ENCODE measurements around the gene ELMO1. TPM values are rescaled to one million over a fixed set of nuclear protein-coding genes. Genes with fewer than 3 reads are reported as not detected.

ELMO1 gene
- polyA plus RNA-seq, 1 donor (not counting 4 experiments of a cell fraction or from before 2014, with no cell fraction given): not detected

DNA sequence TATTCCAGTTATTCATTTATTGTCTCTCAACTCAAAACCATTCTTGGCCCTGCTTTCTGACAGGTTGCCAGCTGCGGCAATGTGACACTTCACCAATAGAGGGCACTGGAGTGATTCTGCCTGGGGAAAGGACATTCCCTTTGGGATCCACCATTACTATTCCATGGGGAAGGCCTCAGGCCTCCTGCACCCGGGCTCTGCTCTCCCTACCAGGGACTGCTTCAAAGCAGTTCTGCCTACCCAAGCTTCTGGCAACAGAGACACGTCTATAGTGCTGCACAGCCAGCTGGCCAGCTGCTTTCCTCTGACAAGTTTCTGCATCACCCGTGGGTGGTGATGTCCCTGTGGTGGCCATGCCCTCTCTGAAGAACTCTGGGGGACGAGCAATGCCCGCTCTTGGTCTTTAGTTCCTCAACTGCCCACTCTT is 163.8 kb downstream of the ELMO1 start:
- dilution Hi-C loops (cut with MboI; ENCODE audit: extremely low pct_ligation_motif_present, low sequenced_read_pairs): no loop called here
- no peaks in the 10 kb centered on the region for H3K36me3 ChIP-seq (ENCODE audit: control insufficient read depth in 2 of 2, extremely low read depth in 1 of 2, insufficient read depth in 2 of 2, low read length in 2 of 2)
- no peak overlapping the region for H3K27ac ChIP-seq (ENCODE audit: control insufficient read depth, insufficient read depth, low read length)
- H3K4me3 ChIP-seq (ENCODE audit: control insufficient read depth in 2 of 3, extremely low read depth in 1 of 3, insufficient read depth in 2 of 3, low read depth in 1 of 3, low read length in 3 of 3): no peak overlapping the region
- no peaks in the 10 kb centered on the region for H3K79me2 ChIP-seq (ENCODE audit: control insufficient read depth, insufficient read depth, low read length)
- no peaks in the 10 kb centered on the region for H3K9me1 ChIP-seq (ENCODE audit: control insufficient read depth, extremely low read depth, insufficient read depth, low read length)
- no peak for TF ChIP-seq EZH2 (IDR thresholded peaks at IDR 0.05; ENCODE audit: low read length)
- TF ChIP-seq, protein P1, sequence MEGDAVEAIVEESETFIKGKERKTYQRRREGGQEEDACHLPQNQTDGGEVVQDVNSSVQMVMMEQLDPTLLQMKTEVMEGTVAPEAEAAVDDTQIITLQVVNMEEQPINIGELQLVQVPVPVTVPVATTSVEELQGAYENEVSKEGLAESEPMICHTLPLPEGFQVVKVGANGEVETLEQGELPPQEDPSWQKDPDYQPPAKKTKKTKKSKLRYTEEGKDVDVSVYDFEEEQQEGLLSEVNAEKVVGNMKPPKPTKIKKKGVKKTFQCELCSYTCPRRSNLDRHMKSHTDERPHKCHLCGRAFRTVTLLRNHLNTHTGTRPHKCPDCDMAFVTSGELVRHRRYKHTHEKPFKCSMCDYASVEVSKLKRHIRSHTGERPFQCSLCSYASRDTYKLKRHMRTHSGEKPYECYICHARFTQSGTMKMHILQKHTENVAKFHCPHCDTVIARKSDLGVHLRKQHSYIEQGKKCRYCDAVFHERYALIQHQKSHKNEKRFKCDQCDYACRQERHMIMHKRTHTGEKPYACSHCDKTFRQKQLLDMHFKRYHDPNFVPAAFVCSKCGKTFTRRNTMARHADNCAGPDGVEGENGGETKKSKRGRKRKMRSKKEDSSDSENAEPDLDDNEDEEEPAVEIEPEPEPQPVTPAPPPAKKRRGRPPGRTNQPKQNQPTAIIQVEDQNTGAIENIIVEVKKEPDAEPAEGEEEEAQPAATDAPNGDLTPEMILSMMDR (optimal IDR thresholded peaks at IDR 0.05 in 1 of 3, IDR thresholded peaks at IDR 0.05 in 1 of 3, conservative IDR thresholded peaks at IDR 0.05 in 1 of 3; ENCODE audit: extremely low read depth in 1 of 3, insufficient read depth in 2 of 3, low read length in 3 of 3): peak; percentile 29 to 62 (median 52)
- H3K4me2 ChIP-seq (ENCODE audit: control insufficient read depth, extremely low read depth, insufficient read depth, low read depth, low read length): no peak overlapping the region
- no peak for FAIRE-seq
- no peaks in the 10 kb centered on the region for H3K9me3 ChIP-seq (ENCODE audit: control insufficient read depth, low read depth, low read length)
- H2AFZ ChIP-seq (ENCODE audit: control insufficient read depth, low read length): no peak overlapping the region
- DNase-seq (ENCODE audit: low read depth, low spot score): no peak
- no peaks in the 10 kb centered on the region for H3K27me3 ChIP-seq (ENCODE audit: control insufficient read depth, extremely low read depth, insufficient read depth, low read length)
- no peaks in the 10 kb centered on the region for H4K20me1 ChIP-seq (ENCODE audit: control insufficient read depth, extremely low read depth, insufficient read depth, low read length)
- no peak overlapping the region for H3K9ac ChIP-seq (ENCODE audit: control insufficient read depth, extremely low read depth, insufficient read depth, low read length)
- H3K4me1 ChIP-seq (ENCODE audit: control insufficient read depth, extremely low read depth, insufficient read depth, low read length): no peaks in the 10 kb centered on the region

- no peak overlapping the region for H3K9ac ChIP-seq (ENCODE audit: control insufficient read depth, extremely low read depth, insufficient read depth, low read length)
- H3K4me3 ChIP-seq (ENCODE audit: control insufficient read depth in 2 of 3, extremely low read depth in 1 of 3, insufficient read depth in 2 of 3, low read depth in 1 of 3, low read length in 3 of 3): no peak overlapping the region
- no peaks in the 10 kb centered on the region for H4K20me1 ChIP-seq (ENCODE audit: control insufficient read depth, extremely low read depth, insufficient read depth, low read length)
- H3K27me3 ChIP-seq (ENCODE audit: control insufficient read depth, extremely low read depth, insufficient read depth, low read length): no peaks in the 10 kb centered on the region
- no peak overlapping the region for H3K4me2 ChIP-seq (ENCODE audit: control insufficient read depth, extremely low read depth, insufficient read depth, low read depth, low read length)
- no peaks in the 10 kb centered on the region for H3K9me3 ChIP-seq (ENCODE audit: control insufficient read depth, low read depth, low read length)
- H3K36me3 ChIP-seq (ENCODE audit: control insufficient read depth in 2 of 2, extremely low read depth in 1 of 2, insufficient read depth in 2 of 2, low read length in 2 of 2): no peaks in the 10 kb centered on the region
- no peak overlapping the region for H2AFZ ChIP-seq (ENCODE audit: control insufficient read depth, low read length)
- H3K4me1 ChIP-seq (ENCODE audit: control insufficient read depth, extremely low read depth, insufficient read depth, low read length): no peaks in the 10 kb centered on the region
- dilution Hi-C loops (cut with MboI; ENCODE audit: extremely low pct_ligation_motif_present, low sequenced_read_pairs): no loop called here
- DNase-seq (ENCODE audit: low read depth, low spot score) (no peak), FAIRE-seq (no peak)
- no peaks in the 10 kb centered on the region for H3K9me1 ChIP-seq (ENCODE audit: control insufficient read depth, extremely low read depth, insufficient read depth, low read length)
- H3K27ac ChIP-seq (ENCODE audit: control insufficient read depth, insufficient read depth, low read length): no peak overlapping the region
- TF ChIP-seq, protein P1 (optimal IDR thresholded peaks at IDR 0.05 in 1 of 3, IDR thresholded peaks at IDR 0.05 in 1 of 3, conservative IDR thresholded peaks at IDR 0.05 in 1 of 3; ENCODE audit: extremely low read depth in 1 of 3, insufficient read depth in 2 of 3, low read length in 3 of 3): no peak
- no peak for TF ChIP-seq EZH2 (IDR thresholded peaks at IDR 0.05; ENCODE audit: low read length)
- H3K79me2 ChIP-seq (ENCODE audit: control insufficient read depth, insufficient read depth, low read length): no peaks in the 10 kb centered on the region
Measured at GRCh38 chr7:37284285-37284684, 164.4 kb downstream of the ELMO1 start.

Measured in keratinocyte (primary cell).